Activated naive CD8-positive, alpha-beta T cell treated with anti-CD3 and anti-CD28 coated beads, Interleukin-2, amount 10 ng/mL, durations not matched to agents 7 days and 5 days (primary cell): ENCODE measurements around the gene AHCYL1. TPM values are rescaled to one million over a fixed set of nuclear protein-coding genes. Genes with fewer than 3 reads are reported as not detected.

Experiments
- ATAC-seq: fragments of 150-1000 bp; cut with Tn5 transposase; one replicate; pipeline ENCODE4 v1.10.0; 2021; ENCODE audit warnings: low read depth, moderate library complexity
- POLR2A ChIA-PET: fragments of 350-600 bp; sonication (Branson Sonifier 250); formaldehyde crosslinking; loops from one replicate; lab custom pipeline; 2021; ENCODE audit warnings: antibody characterized with exemption; lab: Charles Lee
- DNase-seq: peaks from one replicate; pipeline ENCODE4 v3.0.0; 2021
- H3K27ac Mint-ChIP-seq: one replicate; pipeline ENCODE4 v1.8.0; 2022; ENCODE audit warnings: mild to moderate bottlenecking, mixed read lengths
- H3K27me3 Mint-ChIP-seq: one replicate; pipeline ENCODE4 v1.8.0; 2022; ENCODE audit warnings: mild to moderate bottlenecking, moderate library complexity, mixed read lengths
- H3K36me3 Mint-ChIP-seq: one replicate; pipeline ENCODE4 v1.8.0; 2021; ENCODE audit warnings: mild to moderate bottlenecking, mixed read lengths
- H3K4me1 Mint-ChIP-seq: one replicate; pipeline ENCODE4 v1.8.0; 2021; ENCODE audit warnings: mixed read lengths
- H3K4me3 Mint-ChIP-seq: one replicate; pipeline ENCODE4 v1.8.0; 2022; ENCODE audit warnings: mild to moderate bottlenecking, moderate library complexity, mixed read lengths
- H3K9me3 Mint-ChIP-seq: one replicate; pipeline ENCODE4 v1.8.0; 2021; ENCODE audit warnings: mixed read lengths
- total RNA-seq, 2 experiments: library from RNA; stranded (reverse); gene quantifications; one replicate each; pipeline ENCODE4 v1.2.3, GENCODE V29; 2021

Gene AHCYL1
- total RNA-seq, 2 experiments from 2014 or later = 53.6 to 55.4 TPM

DNA sequence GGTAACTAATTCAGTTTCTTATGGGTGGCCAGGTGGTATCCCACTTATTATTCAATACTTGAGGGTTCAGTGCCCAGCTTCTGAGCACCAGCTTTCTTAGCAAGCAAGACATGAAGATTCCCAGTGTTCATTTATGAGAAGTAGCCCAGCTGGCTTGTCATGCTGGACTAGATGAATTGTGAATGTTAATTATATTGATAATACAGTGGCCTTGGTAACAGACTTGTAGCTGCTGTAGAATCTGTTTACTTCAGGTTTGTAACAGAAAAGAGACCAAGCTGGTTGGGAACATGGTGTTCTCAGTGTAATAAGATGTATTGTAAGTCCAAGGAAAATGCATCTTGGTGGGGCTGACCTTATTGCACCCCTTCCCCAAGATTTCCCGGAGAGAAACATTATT, 10.1 kb downstream of the AHCYL1 start:
- DNase-seq (no peak), ATAC-seq (no peak)
- no peak overlapping the region for H3K27ac Mint-ChIP-seq
- H3K4me1 Mint-ChIP-seq = peaks cover 15% of the 10 kb centered on the region
- no peak overlapping the region for H3K4me3 Mint-ChIP-seq
- H3K36me3 Mint-ChIP-seq = peaks cover 9% of the 10 kb centered on the region
- POLR2A ChIA-PET = interaction anchor here (0.6 kb wide), 2 partner anchors 395 to 669 kb away, joined by 3 read pairs; no protein-coding TSS in a partner anchor
- no peaks in the 10 kb centered on the region for H3K9me3 Mint-ChIP-seq
- no peaks in the 10 kb centered on the region for H3K27me3 Mint-ChIP-seq

DNA sequence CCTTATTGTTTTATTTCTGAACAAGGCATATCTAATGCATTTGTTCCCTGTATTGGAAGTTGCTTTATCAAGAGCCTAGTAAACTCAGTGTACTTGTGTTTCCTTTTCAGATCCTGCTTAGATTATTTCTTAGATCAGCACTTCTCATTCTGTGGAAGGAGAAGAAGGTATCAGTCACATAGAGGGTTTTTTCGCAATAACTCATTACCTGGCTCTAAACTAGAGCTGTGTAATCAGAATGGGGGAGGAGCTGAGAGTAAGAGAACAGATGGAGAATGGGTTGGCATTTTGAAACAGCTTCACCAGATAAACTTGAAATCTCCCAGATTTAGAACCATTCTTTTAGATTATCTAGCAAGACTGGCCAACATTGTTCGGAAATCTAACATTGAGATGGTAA, 11.0 kb downstream of the AHCYL1 start:
- peaks cover 7% of the 10 kb centered on the region for H3K36me3 Mint-ChIP-seq
- POLR2A ChIA-PET = no interaction called here

DNA sequence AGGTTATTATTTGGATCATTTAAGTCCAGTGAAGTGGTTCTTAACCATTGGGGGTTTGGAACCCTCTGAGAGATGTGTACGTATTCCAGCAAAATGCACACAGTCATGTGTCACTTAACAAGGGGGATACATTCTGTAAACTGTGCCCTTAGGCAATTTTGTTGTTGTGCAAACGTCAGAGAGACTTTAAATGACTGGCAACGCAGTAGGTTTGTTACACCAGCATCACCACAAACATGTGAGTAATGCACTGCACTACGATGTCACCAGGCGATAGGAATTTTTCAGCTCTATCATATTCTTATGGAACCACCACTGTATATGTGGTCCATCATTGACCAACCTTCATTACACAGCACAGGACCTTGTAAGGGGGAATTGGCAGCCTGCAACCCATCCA, 11.9 kb downstream of the AHCYL1 start:
- H3K27ac Mint-ChIP-seq = no peak overlapping the region
- H3K4me3 Mint-ChIP-seq = no peak overlapping the region
- peaks cover 6% of the 10 kb centered on the region for H3K4me1 Mint-ChIP-seq
- peaks cover 5% of the 10 kb centered on the region for H3K36me3 Mint-ChIP-seq
- ATAC-seq = no peak
- POLR2A ChIA-PET = no interaction called here
- no peaks in the 10 kb centered on the region for H3K27me3 Mint-ChIP-seq
- DNase-seq = no peak
- H3K9me3 Mint-ChIP-seq = no peaks in the 10 kb centered on the region

More for the DNA sequence above, 11.0 kb downstream of the AHCYL1 start:
- Mint-ChIP-seq H3K27me3 (no peaks in the 10 kb centered on the region), H3K4me1 (peaks cover 11% of the 10 kb centered on the region), H3K4me3 (no peak overlapping the region), H3K9me3 (no peaks in the 10 kb centered on the region), H3K27ac (no peak overlapping the region)
- DNase-seq (no peak), ATAC-seq (no peak)

DNA sequence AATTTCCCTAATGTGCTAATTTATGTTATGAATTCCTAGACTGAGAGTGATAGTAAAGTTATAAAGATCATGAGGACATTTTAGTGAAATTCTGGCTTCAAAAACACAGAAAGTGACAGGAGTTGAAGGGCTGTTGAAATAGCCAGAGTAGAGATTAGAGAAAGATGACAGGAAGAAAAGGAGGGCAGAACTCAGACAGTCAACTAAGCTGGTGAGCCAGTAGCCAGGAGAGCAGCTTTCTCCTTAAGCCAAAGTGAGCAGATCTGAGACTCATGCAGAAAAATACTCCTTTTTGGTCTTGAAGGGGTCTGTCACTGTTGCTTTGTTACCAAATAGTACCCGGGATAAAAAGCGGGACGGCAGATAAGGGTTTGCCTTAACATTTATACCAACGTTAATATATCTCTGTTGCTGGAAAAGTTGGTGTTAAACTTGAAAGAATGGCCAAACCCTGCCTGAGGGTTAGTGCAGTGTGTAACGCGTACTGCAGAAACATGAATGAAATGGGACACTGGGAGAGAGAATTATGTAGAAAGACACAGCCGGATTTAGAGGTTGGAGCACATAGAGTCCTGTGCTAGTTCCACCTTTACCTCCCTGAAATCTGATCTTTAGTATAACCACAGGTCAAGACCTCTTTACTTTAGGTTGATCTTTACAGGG, 12.8 kb downstream of the AHCYL1 start:
- Mint-ChIP-seq H3K27ac (no peak overlapping the region), H3K9me3 (no peaks in the 10 kb centered on the region), H3K27me3 (no peaks in the 10 kb centered on the region), H3K36me3 (peaks cover 5% of the 10 kb centered on the region), H3K4me3 (no peak overlapping the region), H3K4me1 (peaks cover 4% of the 10 kb centered on the region)
- DNase-seq (no peak), ATAC-seq (no peak)
- POLR2A ChIA-PET = no interaction called here

DNA sequence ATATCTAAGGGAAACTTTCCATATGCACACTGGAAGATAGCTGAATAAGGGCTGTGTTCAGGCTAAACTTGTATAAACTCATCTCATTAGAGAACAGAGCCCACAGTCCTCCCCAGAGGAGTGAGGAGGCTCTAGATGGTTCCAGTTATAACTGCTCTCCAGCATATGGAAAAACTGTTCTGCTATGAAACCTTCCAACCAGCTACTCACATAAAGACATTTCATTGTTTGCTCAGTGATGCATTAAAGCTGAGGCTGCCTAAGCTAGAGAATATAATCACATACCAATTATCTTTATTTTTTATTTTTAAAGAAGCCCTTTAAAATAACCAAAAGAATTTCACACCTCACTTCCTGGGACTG, 13.3 kb downstream of the AHCYL1 start:
- no peaks in the 10 kb centered on the region for H3K27me3 Mint-ChIP-seq
- POLR2A ChIA-PET = no interaction called here
- DNase-seq (no peak), ATAC-seq (no peak)
- peaks cover 5% of the 10 kb centered on the region for H3K36me3 Mint-ChIP-seq
- no peak overlapping the region for H3K27ac Mint-ChIP-seq
- H3K4me1 Mint-ChIP-seq = peaks cover 4% of the 10 kb centered on the region
- H3K9me3 Mint-ChIP-seq = no peaks in the 10 kb centered on the region
- no peak overlapping the region for H3K4me3 Mint-ChIP-seq

DNA sequence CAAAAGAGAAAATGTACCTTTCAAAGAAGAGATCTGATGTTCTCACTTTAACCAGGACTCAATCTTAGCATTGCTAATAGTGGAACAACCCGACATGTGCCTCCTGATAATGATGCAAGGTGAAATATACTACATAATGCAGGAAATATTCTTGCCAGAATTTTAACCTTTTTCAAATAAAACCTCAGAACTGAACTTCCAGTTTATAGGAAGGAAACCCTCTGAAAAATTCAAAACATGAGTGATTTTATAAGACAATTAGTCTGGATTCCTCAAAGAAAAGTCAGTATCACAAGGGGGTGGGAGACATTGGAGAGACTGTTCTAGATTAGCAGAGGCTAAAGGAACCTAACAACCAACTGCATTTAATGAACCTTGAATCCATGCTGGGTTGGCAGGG, 18.1 kb downstream of the AHCYL1 start:
- Mint-ChIP-seq H3K9me3 (no peaks in the 10 kb centered on the region), H3K27ac (no peak overlapping the region), H3K4me1 (peaks cover 16% of the 10 kb centered on the region), H3K27me3 (no peaks in the 10 kb centered on the region), H3K4me3 (no peak overlapping the region), H3K36me3 (peaks cover 7% of the 10 kb centered on the region)
- DNase-seq (no peak), ATAC-seq (no peak)
- POLR2A ChIA-PET = no interaction called here

DNA sequence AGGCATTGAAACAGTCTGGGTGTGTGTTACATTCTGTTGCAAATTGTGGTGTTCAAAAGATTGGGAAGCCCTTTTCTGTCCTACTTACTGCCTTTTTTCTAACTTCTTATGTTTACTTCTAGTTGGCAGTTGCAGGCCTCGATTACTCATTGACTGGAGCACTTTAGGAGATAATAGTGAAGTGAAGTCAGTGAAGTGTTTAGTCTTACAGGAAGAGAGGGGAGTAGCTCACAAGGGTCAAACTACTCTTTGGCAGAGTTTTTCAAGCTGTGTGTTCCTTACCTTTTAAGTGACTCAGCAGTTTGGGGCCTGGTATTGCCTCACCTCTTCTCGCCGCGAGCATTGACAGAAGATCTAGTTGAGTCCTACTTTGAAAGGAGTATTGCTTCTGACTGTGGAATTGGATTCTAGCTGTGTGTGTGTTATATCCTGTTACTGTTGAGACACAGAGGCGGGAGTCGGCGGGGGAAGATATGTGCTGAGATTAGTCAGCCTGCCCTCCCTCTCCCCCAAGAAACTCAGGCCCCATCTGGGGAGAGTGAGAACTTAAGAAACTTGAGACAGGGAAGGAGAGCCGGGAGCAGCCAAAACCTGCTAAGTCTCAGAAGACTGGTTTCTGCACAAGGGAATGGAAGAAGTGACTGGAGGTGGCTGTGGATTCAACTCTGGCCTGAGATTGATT, 19.3 kb downstream of the AHCYL1 start:
- Mint-ChIP-seq H3K27me3 (no peaks in the 10 kb centered on the region), H3K27ac (no peak overlapping the region), H3K36me3 (peaks cover 7% of the 10 kb centered on the region), H3K4me3 (no peak overlapping the region), H3K4me1 (peaks cover 16% of the 10 kb centered on the region), H3K9me3 (no peaks in the 10 kb centered on the region)
- POLR2A ChIA-PET = no interaction called here
- peak; percentile 50 for ATAC-seq
- DNase-seq = no peak

DNA sequence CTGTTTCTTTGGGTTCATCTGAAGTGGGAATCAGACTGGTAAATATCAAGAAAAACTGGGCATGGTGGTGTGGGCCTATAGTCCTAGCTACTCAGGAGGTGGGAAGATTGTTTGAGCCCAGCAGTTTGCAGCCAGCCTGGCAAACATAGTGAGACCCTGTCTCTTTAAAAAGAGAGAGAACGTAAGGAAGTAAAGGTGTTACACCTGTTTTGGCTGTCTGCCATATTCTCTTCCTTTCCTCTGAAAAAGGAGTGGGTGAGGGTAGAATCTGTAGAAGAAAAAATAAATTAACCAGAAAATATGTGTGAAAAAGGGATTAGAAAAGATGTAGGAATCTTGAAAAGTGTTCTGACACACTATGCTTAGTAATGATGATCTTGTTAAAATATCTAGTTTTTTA, 20.0 kb downstream of the AHCYL1 start:
- DNase-seq (no peak), ATAC-seq (no peak)
- Mint-ChIP-seq H3K9me3 (no peaks in the 10 kb centered on the region), H3K36me3 (peaks cover 9% of the 10 kb centered on the region), H3K27me3 (no peaks in the 10 kb centered on the region), H3K27ac (no peak overlapping the region), H3K4me3 (no peak overlapping the region), H3K4me1 (peaks cover 16% of the 10 kb centered on the region)
- POLR2A ChIA-PET = no interaction called here

DNA sequence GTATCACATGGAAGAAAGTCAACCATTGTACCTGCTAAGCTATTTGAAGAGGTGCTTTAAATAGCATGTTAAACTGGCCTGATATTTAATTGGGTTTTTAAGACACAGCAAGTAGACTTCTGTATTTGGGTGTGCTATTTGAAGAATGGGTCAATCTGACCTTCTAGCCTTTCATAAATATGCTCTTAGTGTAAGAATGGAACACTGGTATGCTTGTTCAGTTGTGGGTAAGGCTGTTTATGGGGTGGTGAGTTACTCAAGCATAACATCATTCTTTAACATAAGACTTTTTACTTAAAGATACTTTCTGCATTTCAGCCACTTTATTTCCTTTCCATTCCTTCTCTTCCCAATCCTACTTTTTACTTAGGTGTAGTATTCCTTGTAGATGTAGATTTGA, 21.4 kb downstream of the AHCYL1 start:
- Mint-ChIP-seq H3K4me1 (peaks cover 16% of the 10 kb centered on the region), H3K36me3 (peaks cover 17% of the 10 kb centered on the region), H3K4me3 (no peak overlapping the region), H3K27ac (no peak overlapping the region), H3K9me3 (no peaks in the 10 kb centered on the region), H3K27me3 (no peaks in the 10 kb centered on the region)
- ATAC-seq = no peak
- POLR2A ChIA-PET = no interaction called here
- no peak for DNase-seq

DNA sequence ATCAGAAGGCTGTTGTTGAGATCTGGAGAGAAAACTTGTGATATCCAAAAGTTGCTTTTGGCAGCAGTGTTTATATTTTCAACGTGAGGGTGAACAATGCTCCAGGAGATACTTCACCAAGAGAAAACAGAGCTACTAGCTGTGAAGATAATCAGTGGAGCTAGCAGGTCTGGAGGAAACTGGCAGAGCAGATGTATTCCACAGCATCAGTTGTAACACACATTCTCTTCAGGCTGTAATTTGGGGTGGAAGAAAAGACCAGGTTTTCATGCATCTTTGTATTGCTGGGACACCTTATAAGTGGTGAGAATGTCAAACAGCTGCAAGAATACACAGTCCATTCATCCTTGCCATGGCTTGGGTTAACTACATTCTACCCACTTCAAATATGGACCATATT, 22.0 kb downstream of the AHCYL1 start:
- no peak for DNase-seq
- Mint-ChIP-seq H3K4me3 (no peak overlapping the region), H3K36me3 (peaks cover 20% of the 10 kb centered on the region), H3K27me3 (no peaks in the 10 kb centered on the region), H3K27ac (no peak overlapping the region), H3K9me3 (no peaks in the 10 kb centered on the region), H3K4me1 (peaks cover 18% of the 10 kb centered on the region)
- POLR2A ChIA-PET = no interaction called here
- no peak for ATAC-seq

DNA sequence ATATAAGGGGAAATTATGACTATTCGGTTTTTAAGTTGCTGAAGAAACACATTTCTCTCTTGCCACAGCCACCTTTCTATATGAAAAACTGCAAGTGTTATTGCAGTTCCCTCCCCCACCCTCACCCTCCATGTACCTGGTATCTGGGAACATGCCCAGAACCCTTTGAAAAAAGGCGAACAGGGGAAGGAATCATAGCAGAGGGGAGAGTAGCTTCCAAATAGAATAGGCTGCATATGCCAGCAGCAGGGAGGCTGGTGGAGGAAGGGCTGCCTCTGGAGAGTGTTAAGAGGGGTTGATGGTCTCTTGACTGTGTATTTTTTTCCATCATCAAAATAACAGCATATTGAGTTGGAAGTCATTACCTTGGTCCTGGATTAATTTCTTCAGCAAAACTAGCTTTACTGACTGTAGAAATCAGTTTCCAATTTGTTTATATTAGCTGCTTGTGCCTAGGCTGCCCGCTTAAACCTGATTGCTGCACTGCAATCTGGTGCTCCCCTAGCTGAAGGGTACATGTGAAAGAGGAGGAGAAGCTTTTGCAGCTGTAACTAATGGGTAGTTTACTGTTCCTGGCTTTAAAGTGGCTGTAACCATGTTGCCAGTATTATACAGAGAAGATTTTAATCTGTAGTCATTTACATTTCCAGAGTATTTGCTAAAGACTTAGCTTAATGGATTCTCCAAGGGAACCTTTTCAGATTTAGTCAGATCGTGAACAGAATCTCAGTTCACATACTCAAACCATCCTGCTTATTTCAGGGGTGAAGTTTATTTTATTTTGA, 22.7 kb downstream of the AHCYL1 start:
- ATAC-seq (no peak), DNase-seq (no peak)
- no peaks in the 10 kb centered on the region for H3K9me3 Mint-ChIP-seq
- H3K4me3 Mint-ChIP-seq = no peak overlapping the region
- POLR2A ChIA-PET = interaction anchor here (1.1 kb wide), 1 partner anchor 23 kb away, joined by 4 read pairs; the partner anchor contains the start of gene AHCYL1
- no peak overlapping the region for H3K27ac Mint-ChIP-seq
- peaks cover 20% of the 10 kb centered on the region for H3K4me1 Mint-ChIP-seq
- no peaks in the 10 kb centered on the region for H3K27me3 Mint-ChIP-seq
- peaks cover 23% of the 10 kb centered on the region for H3K36me3 Mint-ChIP-seq

DNA sequence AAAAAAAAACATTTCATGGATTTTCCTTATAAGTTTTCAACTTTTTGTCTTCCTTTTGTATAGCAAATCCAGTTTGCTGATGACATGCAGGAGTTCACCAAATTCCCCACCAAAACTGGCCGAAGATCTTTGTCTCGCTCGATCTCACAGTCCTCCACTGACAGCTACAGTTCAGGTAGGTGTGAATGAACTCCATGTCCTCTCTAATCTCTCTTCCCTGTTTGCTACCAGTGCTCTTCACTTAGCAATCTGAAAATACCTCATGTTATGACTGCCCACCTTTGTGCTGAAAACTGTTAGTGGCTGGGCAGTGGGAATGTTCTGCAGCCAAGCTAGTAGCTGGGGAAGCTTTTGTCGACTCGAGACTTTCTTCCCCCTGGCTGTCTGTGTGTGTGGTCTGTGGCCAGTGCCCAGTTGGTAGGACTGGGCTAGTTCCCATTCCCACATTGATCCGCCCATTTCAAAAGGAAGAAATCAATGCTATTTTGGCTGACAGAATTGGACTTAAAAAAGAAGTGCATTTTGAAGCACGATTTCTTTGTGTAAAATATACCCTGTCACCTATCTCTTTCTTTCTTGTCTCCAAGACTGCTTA, 24.5 kb downstream of the AHCYL1 start:
- H3K4me1 Mint-ChIP-seq = peaks cover 13% of the 10 kb centered on the region
- POLR2A ChIA-PET = no interaction called here
- H3K27ac Mint-ChIP-seq = no peak overlapping the region
- H3K4me3 Mint-ChIP-seq = no peak overlapping the region
- no peak for ATAC-seq
- no peaks in the 10 kb centered on the region for H3K9me3 Mint-ChIP-seq
- DNase-seq = no peak
- peaks cover 25% of the 10 kb centered on the region for H3K36me3 Mint-ChIP-seq
- H3K27me3 Mint-ChIP-seq = no peaks in the 10 kb centered on the region

DNA sequence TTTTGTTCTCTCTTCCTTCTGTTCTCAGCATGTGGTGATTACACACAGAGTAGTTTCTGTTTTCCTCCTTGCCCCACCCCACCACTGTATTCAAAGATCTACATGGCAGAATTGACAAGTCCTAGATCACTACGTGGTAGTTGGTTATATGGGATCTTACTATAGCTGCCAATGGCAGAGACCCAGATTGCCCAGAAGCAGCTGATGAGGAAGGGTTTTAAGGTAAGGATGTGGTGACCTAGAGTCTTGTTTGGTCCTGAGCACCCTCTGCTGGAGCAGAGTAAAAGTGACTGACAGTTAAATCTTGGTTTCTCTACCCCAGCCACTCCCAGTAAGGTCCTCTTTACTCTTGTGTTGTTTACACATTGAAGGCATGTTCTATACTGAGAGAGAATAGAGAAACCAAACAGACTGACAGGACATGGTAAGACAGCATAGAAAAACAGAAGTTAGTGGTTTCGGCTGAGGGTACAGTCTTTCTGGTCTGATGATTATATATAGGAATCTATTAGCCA, 27.0 kb downstream of the AHCYL1 start:
- ATAC-seq (peak; percentile 95), DNase-seq (no peak)
- Mint-ChIP-seq H3K36me3 (peaks cover 29% of the 10 kb centered on the region), H3K4me1 (peaks cover 5% of the 10 kb centered on the region), H3K9me3 (no peaks in the 10 kb centered on the region), H3K4me3 (no peak overlapping the region), H3K27ac (peak overlapping the region; percentile 70), H3K27me3 (no peaks in the 10 kb centered on the region)
- POLR2A ChIA-PET = interaction anchor here (0.9 to 1.2 kb wide), 2 partner anchors 11 to 28 kb away, joined by 3 read pairs; no protein-coding TSS in a partner anchor
